ENCODE measurements around the gene DLX6. TPM values are rescaled to one million over a fixed set of nuclear protein-coding genes. Genes with fewer than 3 reads are reported as not detected.

Gene DLX6
- total RNA-seq, 1 experiment from 2014 or later: not detected

DNA sequence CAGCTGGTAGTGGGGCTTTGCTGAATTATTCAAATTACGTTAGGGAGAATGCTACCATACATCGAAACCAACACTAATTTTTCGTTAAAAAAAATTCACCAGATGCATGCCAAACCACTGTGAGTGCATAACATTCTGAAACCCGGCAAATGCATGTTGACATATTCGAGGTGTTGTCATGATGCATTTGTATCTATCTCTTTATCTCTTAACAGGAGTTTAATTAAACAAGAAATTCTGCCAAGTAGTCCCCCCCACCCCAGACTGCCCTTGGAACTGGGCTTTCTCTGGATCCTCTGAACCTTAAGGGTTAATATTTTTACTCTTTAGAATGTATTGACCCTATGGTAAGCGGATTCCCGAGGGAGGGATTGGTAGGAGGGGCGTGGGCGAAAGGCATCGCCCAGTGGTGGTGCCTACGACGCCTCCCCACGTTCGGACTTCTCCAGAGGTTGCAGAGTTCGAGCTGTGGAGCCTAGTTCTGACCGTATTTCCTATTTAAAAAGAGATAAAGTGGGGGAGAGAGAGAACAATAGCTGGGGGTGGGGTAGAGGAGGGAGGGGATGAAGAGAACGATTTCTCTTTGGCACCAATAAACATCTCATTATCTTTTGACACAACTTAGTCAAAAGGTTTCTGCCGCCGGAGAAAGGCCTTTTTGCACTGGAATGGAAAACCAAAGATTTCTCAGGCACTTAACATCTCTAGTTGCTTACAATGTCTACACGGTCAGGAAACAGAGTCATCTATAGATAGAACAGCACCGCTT, 7.2 kb downstream of the DLX6 start:
- no peaks in the 10 kb centered on the region for H3F3A ChIP-seq (ENCODE audit: insufficient read depth, low read depth)
- H3K27ac ChIP-seq: no peak overlapping the region
- H4K20me1 ChIP-seq (ENCODE audit: insufficient read depth): no peaks in the 10 kb centered on the region
- intact Hi-C loops (cut with micrococcal nuclease; ENCODE audit: unreplicated experiment): no loop called here
- ChIA-PET POLR2A (ENCODE audit: unreplicated experiment) (no interaction called here), CTCF (no interaction called here)
- no peaks in the 10 kb centered on the region for H3K9me3 ChIP-seq (ENCODE audit: insufficient read depth, low read depth)
- no peaks in the 10 kb centered on the region for H3K79me2 ChIP-seq (ENCODE audit: low read depth)
- TF ChIP-seq, protein P1, sequence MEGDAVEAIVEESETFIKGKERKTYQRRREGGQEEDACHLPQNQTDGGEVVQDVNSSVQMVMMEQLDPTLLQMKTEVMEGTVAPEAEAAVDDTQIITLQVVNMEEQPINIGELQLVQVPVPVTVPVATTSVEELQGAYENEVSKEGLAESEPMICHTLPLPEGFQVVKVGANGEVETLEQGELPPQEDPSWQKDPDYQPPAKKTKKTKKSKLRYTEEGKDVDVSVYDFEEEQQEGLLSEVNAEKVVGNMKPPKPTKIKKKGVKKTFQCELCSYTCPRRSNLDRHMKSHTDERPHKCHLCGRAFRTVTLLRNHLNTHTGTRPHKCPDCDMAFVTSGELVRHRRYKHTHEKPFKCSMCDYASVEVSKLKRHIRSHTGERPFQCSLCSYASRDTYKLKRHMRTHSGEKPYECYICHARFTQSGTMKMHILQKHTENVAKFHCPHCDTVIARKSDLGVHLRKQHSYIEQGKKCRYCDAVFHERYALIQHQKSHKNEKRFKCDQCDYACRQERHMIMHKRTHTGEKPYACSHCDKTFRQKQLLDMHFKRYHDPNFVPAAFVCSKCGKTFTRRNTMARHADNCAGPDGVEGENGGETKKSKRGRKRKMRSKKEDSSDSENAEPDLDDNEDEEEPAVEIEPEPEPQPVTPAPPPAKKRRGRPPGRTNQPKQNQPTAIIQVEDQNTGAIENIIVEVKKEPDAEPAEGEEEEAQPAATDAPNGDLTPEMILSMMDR (conservative IDR thresholded peaks at IDR 0.05): no peak
- TF ChIP-seq EZH2 (IDR thresholded peaks at IDR 0.05; ENCODE audit: low read depth): no peak
- no peak overlapping the region for H2AFZ ChIP-seq
- no TSS peak for BruUV-seq (replicated peaks)
- no peaks in the 10 kb centered on the region for H3K36me3 ChIP-seq (ENCODE audit: low read depth)
- no peaks in the 10 kb centered on the region for H3K9me2 ChIP-seq (ENCODE audit: insufficient read depth)
- no peak for DNase-seq
- H3K4me1 ChIP-seq (replicated peaks; ENCODE audit: insufficient read depth): no peaks in the 10 kb centered on the region
- H3K4me2 ChIP-seq: no peak overlapping the region
- H3K4me3 ChIP-seq: no peak overlapping the region
- H3K27me3 ChIP-seq (ENCODE audit: insufficient read depth, low read depth): peaks cover 64% of the 10 kb centered on the region

DNA sequence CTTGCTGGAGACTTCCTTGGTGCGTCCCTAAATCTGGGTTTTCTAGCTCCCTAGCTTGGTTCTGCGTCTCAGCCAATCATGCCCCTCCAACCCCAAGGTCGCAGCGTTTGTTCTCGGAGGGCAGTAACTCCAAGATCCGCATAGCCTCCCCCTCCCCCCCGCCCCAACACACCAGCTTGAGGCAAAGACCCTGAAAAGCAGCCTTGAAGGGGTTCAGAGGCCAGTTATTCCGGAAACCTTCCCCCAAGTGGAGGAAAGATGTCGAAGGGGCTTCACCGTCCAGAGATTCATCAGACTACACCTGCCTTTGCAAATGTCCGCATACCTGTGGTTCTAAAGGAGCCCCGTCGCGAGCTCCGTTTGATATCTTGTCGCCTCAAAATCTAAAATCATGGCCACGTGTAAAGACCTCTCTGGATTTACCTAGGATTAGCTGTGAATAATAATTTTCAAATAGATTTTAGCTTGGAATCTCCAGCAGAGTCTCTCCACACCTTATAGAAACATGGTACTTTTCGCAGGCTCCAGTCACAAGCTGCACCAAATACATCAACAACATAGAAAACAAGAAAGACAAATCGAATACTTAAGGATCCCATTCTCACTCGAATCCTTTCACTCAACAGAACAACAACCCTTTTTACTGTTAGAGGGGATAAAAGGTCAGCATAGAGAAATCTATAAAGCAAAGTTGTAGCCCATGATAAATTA, 7.9 kb downstream of the DLX6 start:
- peaks cover 64% of the 10 kb centered on the region for H3K27me3 ChIP-seq (ENCODE audit: insufficient read depth, low read depth)
- H3K9me2 ChIP-seq (ENCODE audit: insufficient read depth): no peaks in the 10 kb centered on the region
- no peaks in the 10 kb centered on the region for H3K9me3 ChIP-seq (ENCODE audit: insufficient read depth, low read depth)
- H3K27ac ChIP-seq: no peak overlapping the region
- H4K20me1 ChIP-seq (ENCODE audit: insufficient read depth): no peaks in the 10 kb centered on the region
- intact Hi-C loops (cut with micrococcal nuclease; ENCODE audit: unreplicated experiment): no loop called here
- H3K4me1 ChIP-seq (replicated peaks; ENCODE audit: insufficient read depth): no peaks in the 10 kb centered on the region
- no peaks in the 10 kb centered on the region for H3K36me3 ChIP-seq (ENCODE audit: low read depth)
- TF ChIP-seq EZH2 (IDR thresholded peaks at IDR 0.05; ENCODE audit: low read depth): no peak
- TF ChIP-seq, protein P1 (conservative IDR thresholded peaks at IDR 0.05): no peak
- no peaks in the 10 kb centered on the region for H3K79me2 ChIP-seq (ENCODE audit: low read depth)
- no peak for DNase-seq
- no peak overlapping the region for H3K4me3 ChIP-seq
- no peak overlapping the region for H2AFZ ChIP-seq
- H3F3A ChIP-seq (ENCODE audit: insufficient read depth, low read depth): no peaks in the 10 kb centered on the region
- no peak overlapping the region for H3K4me2 ChIP-seq
- CTCF ChIA-PET: no interaction called here
- BruUV-seq (replicated peaks): no TSS peak
- POLR2A ChIA-PET (ENCODE audit: unreplicated experiment): no interaction called here

DNA sequence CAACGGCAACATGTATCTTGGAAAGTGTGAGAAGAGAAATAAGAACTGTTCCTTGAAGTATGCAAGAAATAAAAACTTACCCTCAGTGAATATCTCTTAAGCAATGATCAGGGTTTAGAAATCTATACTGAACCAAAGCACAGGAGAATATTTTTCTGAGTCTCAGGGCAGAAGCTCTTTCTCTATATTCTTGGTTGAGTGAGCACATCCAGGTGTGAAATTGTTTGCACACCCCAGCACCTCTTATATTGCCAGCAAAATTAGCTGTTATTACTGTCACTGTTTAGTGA, 8.4 kb downstream of the DLX6 start:
- ChIA-PET CTCF (no interaction called here), POLR2A (ENCODE audit: unreplicated experiment) (no interaction called here)
- Histone ChIP-seq H4K20me1 (ENCODE audit: insufficient read depth) (no peaks in the 10 kb centered on the region), H3K79me2 (ENCODE audit: low read depth) (no peaks in the 10 kb centered on the region), H3K27ac (no peak overlapping the region), H3F3A (ENCODE audit: insufficient read depth, low read depth) (no peaks in the 10 kb centered on the region), H2AFZ (no peak overlapping the region), H3K36me3 (ENCODE audit: low read depth) (no peaks in the 10 kb centered on the region), H3K4me1 (replicated peaks; ENCODE audit: insufficient read depth) (no peaks in the 10 kb centered on the region), H3K9me3 (ENCODE audit: insufficient read depth, low read depth) (no peaks in the 10 kb centered on the region), H3K9me2 (ENCODE audit: insufficient read depth) (no peaks in the 10 kb centered on the region), H3K4me3 (no peak overlapping the region), H3K4me2 (no peak overlapping the region), H3K27me3 (ENCODE audit: insufficient read depth, low read depth) (peaks cover 64% of the 10 kb centered on the region)
- DNase-seq: no peak
- BruUV-seq (replicated peaks): no TSS peak
- intact Hi-C loops (cut with micrococcal nuclease; ENCODE audit: unreplicated experiment): no loop called here
- TF ChIP-seq, protein P1 (conservative IDR thresholded peaks at IDR 0.05): no peak
- no peak for TF ChIP-seq EZH2 (IDR thresholded peaks at IDR 0.05; ENCODE audit: low read depth)
